K562 (cell line): ENCODE results near the gene BTBD2. TPM values are rescaled to one million over a fixed set of nuclear protein-coding genes. Genes with fewer than 3 reads are reported as not detected.

ENCODE experiments used
- BHLHE40 ChIP-seq: IDR thresholded peaks from 2 replicates; pipeline ENCODE4 v1.6.1; 2011; ENCODE audit warnings: low read length, improper control_type of control experiment
- BRCA1 ChIP-seq, 2 experiments: fragments of 450-650 bp in 1 of 2; sonication (generic) in 1 of 2; formaldehyde crosslinking in 1 of 2; IDR thresholded peaks; 2 replicates each; pipeline versions ENCODE4 v1.5.0 to v1.6.1; 2017 to 2020; ENCODE audit warnings: mild to moderate bottlenecking in 1 of 2, missing genetic modification reagents in 1 of 2
- CBFA2T2 ChIP-seq: fragments of 450-650 bp; conservative IDR thresholded peaks from 2 replicates; pipeline ENCODE4 v1.6.1; 2017; ENCODE audit warnings: mild to moderate bottlenecking
- CXXC5 ChIP-seq: fragments of 250-450 bp; sonication (Bioruptor Pico); IDR thresholded peaks from 2 replicates; pipeline ENCODE4 v1.8.0; 2022; ENCODE audit warnings: inconsistent platforms, mild to moderate bottlenecking, moderate library complexity
- DNMT1 ChIP-seq: fragments of 450-650 bp; IDR thresholded peaks from 2 replicates; pipeline ENCODE4 v1.6.1; 2016; ENCODE audit warnings: antibody characterized with exemption, mild to moderate bottlenecking
- E2F3 ChIP-seq: fragments of 250-450 bp; sonication (Bioruptor Pico); IDR thresholded peaks from 2 replicates; pipeline ENCODE4 v1.4.0; 2020; ENCODE audit warnings: mild to moderate bottlenecking
- EZH2 ChIP-seq: IDR thresholded peaks from 2 replicates; pipeline ENCODE4 v1.6.1; 2012; ENCODE audit warnings: low read depth, mild to moderate bottlenecking, inconsistent platforms, low read length, borderline replicate concordance
- GTF2F1 ChIP-seq: IDR thresholded peaks from 2 replicates; pipeline ENCODE4 v1.6.1; 2011; ENCODE audit warnings: low read depth, low read length, improper control_type of control experiment
- HEY1 ChIP-seq: fragments of 250-450 bp; sonication (Bioruptor Pico); IDR thresholded peaks from 2 replicates; pipeline ENCODE4 v1.5.0; 2020; ENCODE audit warnings: mild to moderate bottlenecking, moderate library complexity, borderline replicate concordance
- HMG20A ChIP-seq: fragments of 450-650 bp; formaldehyde crosslinking; conservative IDR thresholded peaks from 2 replicates; pipeline ENCODE4 v1.4.0; 2020; ENCODE audit warnings: mild to moderate bottlenecking, mixed read lengths
- HMGN3 ChIP-seq: IDR thresholded peaks from 2 replicates; pipeline ENCODE4 v1.6.1; 2011; ENCODE audit warnings: borderline replicate concordance, low read depth, mild to moderate bottlenecking, mixed read lengths, low read length; ENCODE audit not compliant: insufficient read length; ENCODE audit errors: extremely low read depth
- IFI16 ChIP-seq: fragments of 250-450 bp; sonication (Bioruptor Pico); IDR thresholded peaks from 2 replicates; pipeline ENCODE4 v2.1.2; 2022; ENCODE audit warnings: mild to moderate bottlenecking, inconsistent platforms
- KDM2B ChIP-seq: fragments of 250-450 bp; sonication (Bioruptor Pico); IDR thresholded peaks from 2 replicates; pipeline ENCODE4 v1.8.0; 2021; ENCODE audit warnings: mild to moderate bottlenecking, moderate library complexity
- MBD2 ChIP-seq: sonication (generic); IDR thresholded peaks from 2 replicates; pipeline ENCODE4 v1.6.1; 2016; ENCODE audit warnings: low read depth, borderline replicate concordance
- NCOA1 ChIP-seq: fragments of 450-650 bp; IDR thresholded peaks from 2 replicates; pipeline ENCODE4 v1.6.1; 2016; ENCODE audit warnings: low read depth
- NFIC ChIP-seq: fragments of 450-650 bp; IDR thresholded peaks from 2 replicates; pipeline ENCODE4 v1.6.1; 2017; ENCODE audit warnings: mild to moderate bottlenecking, inconsistent platforms
- POLR2A ChIP-seq: fragments of 450-650 bp; conservative IDR thresholded peaks from 2 replicates; pipeline ENCODE4 v1.6.1; 2016
- RBM34 ChIP-seq: fragments of 200-400 bp; formaldehyde crosslinking; IDR thresholded peaks from 2 replicates; pipeline ENCODE4 v1.6.1; 2018; ENCODE audit warnings: low read length, borderline replicate concordance; ENCODE audit not compliant: insufficient read depth
- TAL1 ChIP-seq: fragments of 450-650 bp; IDR thresholded peaks from 2 replicates; pipeline ENCODE4 v1.6.1; 2016; ENCODE audit warnings: mild to moderate bottlenecking
- TSC22D4 ChIP-seq: fragments of 450-650 bp; IDR thresholded peaks from 2 replicates; pipeline ENCODE4 v1.6.1; 2016; ENCODE audit warnings: missing genetic modification characterization, missing biosample characterization, control low read depth
- ZKSCAN1 ChIP-seq: fragments of 150-350 bp; IDR thresholded peaks from 2 replicates; pipeline ENCODE4 v1.6.1; 2016; ENCODE audit warnings: low read depth, low read length
- ZKSCAN8 ChIP-seq: fragments of 200-800 bp; sonication (Bioruptor generic); IDR thresholded peaks from 2 replicates; pipeline ENCODE4 v1.6.1; 2016; ENCODE audit warnings: missing genetic modification characterization, missing compliant biosample characterization
- ZNF165 ChIP-seq: fragments of 250-450 bp; sonication (Bioruptor Pico); IDR thresholded peaks from 2 replicates; pipeline ENCODE4 v1.4.0; 2020; ENCODE audit warnings: borderline replicate concordance
- ZNF696 ChIP-seq: fragments of 250-450 bp; sonication (Bioruptor Pico); conservative IDR thresholded peaks from 2 replicates; pipeline ENCODE4 v1.4.0; 2020; ENCODE audit warnings: mild to moderate bottlenecking, moderate library complexity
- polyA plus RNA-seq, 8 experiments: library from polyadenylated mRNA; depleted of rRNA in 4 of 8; stranded (reverse) in 5 of 8; unstranded in 3 of 8; fragments of >200 nt; fragmentation: Nextera tagmentation in 2 of 8; fragmentation: Illumina TruSeq in 1 of 8; extraction: Ambion mirVana in 2 of 8; extraction: Trizol in 1 of 8; gene quantifications; 2 replicates each; pipeline versions ENCODE4 v1.2.1 to v1.2.3, GENCODE V29; 2011 to 2014; ENCODE audit warnings: inconsistent platforms in 1 of 8, missing spikeins in 1 of 8
- total RNA-seq, 7 experiments: library from RNA; depleted of rRNA in 6 of 7; stranded (reverse); fragments of >200 nt in 6 of 7; fragmentation: Illumina TruSeq in 2 of 7; extraction: Trizol in 2 of 7; gene quantifications; 2 replicates each; pipeline versions ENCODE4 v1.2.1 to v1.2.3, GENCODE V29; 2011 to 2021; ENCODE audit warnings: low replicate concordance in 1 of 7
- TF ChIP-seq, protein P1 (sequence below): sonication (generic); formaldehyde crosslinking; IDR thresholded peaks from 2 replicates; pipeline ENCODE4 v1.8.0; 2022; ENCODE audit warnings: missing genetic modification reagents, mild to moderate bottlenecking, borderline replicate concordance
- TF ChIP-seq, protein P2 (sequence below): sonication (generic); formaldehyde crosslinking; IDR thresholded peaks from 2 replicates; pipeline ENCODE4 v1.8.0; 2023; ENCODE audit warnings: mild to moderate bottlenecking, missing genetic modification reagents
- TF ChIP-seq, protein P3 (sequence below): fragments of 450-650 bp; formaldehyde crosslinking; IDR thresholded peaks from 2 replicates; pipeline ENCODE4 v1.4.0; 2020; ENCODE audit warnings: mild to moderate bottlenecking

The BTBD2 gene
- total and polyA plus RNA-seq, 9 of the 15 experiments (the other 6 are each of a cell fraction or from before 2014, with no cell fraction given), result 0.10 to 15.6 (median 6.9) TPM

DNA sequence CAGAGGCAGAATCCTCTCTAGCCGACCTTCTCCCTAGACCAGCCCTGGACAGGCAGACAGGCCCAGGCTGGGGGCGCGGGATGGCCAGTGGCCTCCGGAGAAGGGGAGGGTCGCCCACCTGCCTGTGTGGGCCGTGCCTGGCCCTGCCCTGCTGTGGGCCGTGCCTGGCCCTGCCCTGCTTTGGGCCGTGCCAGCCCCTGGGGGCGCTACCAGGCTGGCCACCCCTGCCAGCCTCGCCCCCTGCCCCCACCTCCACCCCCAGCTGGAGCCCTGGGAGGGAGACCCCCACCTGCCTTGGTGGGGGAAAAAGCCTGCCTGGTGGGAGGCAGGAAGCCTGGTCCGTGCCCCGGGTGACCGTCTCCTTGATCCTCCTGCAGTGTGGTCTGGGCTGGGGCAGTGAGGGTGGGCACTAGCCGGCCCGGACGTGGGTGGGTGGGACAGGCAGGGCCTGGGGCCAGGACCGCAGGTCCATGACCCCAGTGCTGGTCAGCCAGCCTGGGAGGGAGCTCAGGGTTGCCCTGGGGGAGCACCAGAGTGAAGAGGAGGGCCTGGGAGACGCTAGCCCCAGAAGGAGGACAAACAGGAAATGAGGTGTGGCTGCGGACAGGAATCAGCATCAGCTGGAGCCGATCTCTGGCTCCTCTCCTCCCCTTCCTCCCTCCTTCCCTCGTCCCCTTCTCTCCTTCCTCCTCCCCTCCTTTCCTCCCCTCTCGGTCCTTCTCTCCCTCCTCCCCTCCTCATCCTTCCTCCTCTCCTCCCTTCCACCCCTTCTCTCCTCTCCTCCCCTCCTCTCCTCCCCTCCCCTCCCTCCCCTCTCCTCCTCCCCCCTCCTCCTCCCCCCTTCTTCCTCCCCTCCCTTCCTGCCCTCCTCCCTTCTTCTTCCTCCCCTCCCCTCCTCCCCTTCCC, 40.7 kb upstream of the BTBD2 start (continued):
- TF ChIP-seq, protein P1, sequence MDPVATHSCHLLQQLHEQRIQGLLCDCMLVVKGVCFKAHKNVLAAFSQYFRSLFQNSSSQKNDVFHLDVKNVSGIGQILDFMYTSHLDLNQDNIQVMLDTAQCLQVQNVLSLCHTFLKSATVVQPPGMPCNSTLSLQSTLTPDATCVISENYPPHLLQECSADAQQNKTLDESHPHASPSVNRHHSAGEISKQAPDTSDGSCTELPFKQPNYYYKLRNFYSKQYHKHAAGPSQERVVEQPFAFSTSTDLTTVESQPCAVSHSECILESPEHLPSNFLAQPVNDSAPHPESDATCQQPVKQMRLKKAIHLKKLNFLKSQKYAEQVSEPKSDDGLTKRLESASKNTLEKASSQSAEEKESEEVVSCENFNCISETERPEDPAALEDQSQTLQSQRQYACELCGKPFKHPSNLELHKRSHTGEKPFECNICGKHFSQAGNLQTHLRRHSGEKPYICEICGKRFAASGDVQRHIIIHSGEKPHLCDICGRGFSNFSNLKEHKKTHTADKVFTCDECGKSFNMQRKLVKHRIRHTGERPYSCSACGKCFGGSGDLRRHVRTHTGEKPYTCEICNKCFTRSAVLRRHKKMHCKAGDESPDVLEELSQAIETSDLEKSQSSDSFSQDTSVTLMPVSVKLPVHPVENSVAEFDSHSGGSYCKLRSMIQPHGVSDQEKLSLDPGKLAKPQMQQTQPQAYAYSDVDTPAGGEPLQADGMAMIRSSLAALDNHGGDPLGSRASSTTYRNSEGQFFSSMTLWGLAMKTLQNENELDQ (CRISPR knock-in tag), result no peak
- TF ChIP-seq HEY1 (CRISPR knock-in tag) (no peak), CXXC5 (CRISPR knock-in tag) (0 out of 2 replicates have a peak, but pooled peaks have one; percentile 60), ZKSCAN8 (CRISPR knock-in tag) (no peak), BHLHE40 (0 out of 2 replicates have a peak, but pooled peaks have one; percentile 20), ZKSCAN1 (no peak), E2F3 (CRISPR knock-in tag) (no peak), KDM2B (CRISPR knock-in tag) (no peak), NCOA1 (no peak), NFIC (no peak; the same call in 1 of the 2 replicates), CBFA2T2 (no peak), EZH2 (no peak), HMGN3 (no peak), MBD2 (no peak), HMG20A (CRISPR knock-in tag) (no peak), GTF2F1 (no peak), ZNF696 (CRISPR knock-in tag) (no peak), DNMT1 (no peak), POLR2A (peak; percentile 77), BRCA1 (IDR thresholded peaks at IDR 0.05) (no peak), BRCA1 (CRISPR knock-in tag; IDR thresholded peaks at IDR 0.05) (no peak), IFI16 (CRISPR knock-in tag) (no peak), TAL1 (no peak), TSC22D4 (tag) (no peak), RBM34 (no peak), ZNF165 (CRISPR knock-in tag) (no peak)
- TF ChIP-seq, protein P2, sequence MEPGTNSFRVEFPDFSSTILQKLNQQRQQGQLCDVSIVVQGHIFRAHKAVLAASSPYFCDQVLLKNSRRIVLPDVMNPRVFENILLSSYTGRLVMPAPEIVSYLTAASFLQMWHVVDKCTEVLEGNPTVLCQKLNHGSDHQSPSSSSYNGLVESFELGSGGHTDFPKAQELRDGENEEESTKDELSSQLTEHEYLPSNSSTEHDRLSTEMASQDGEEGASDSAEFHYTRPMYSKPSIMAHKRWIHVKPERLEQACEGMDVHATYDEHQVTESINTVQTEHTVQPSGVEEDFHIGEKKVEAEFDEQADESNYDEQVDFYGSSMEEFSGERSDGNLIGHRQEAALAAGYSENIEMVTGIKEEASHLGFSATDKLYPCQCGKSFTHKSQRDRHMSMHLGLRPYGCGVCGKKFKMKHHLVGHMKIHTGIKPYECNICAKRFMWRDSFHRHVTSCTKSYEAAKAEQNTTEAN (CRISPR knock-in tag), result no peak
- TF ChIP-seq, protein P3, sequence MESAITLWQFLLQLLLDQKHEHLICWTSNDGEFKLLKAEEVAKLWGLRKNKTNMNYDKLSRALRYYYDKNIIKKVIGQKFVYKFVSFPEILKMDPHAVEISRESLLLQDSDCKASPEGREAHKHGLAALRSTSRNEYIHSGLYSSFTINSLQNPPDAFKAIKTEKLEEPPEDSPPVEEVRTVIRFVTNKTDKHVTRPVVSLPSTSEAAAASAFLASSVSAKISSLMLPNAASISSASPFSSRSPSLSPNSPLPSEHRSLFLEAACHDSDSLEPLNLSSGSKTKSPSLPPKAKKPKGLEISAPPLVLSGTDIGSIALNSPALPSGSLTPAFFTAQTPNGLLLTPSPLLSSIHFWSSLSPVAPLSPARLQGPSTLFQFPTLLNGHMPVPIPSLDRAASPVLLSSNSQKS, result no peak
